ENCODE measurements around the gene ABCA9.
A peak's percentile ranks its signal among the peaks of the same experiment; 100 is the strongest.
"Not testable (repeated sequence)": the region's sequence is repeated elsewhere in the genome, so short reads cannot be mapped to it uniquely, and the experiment has no call there.

Gene ABCA9

DNA sequence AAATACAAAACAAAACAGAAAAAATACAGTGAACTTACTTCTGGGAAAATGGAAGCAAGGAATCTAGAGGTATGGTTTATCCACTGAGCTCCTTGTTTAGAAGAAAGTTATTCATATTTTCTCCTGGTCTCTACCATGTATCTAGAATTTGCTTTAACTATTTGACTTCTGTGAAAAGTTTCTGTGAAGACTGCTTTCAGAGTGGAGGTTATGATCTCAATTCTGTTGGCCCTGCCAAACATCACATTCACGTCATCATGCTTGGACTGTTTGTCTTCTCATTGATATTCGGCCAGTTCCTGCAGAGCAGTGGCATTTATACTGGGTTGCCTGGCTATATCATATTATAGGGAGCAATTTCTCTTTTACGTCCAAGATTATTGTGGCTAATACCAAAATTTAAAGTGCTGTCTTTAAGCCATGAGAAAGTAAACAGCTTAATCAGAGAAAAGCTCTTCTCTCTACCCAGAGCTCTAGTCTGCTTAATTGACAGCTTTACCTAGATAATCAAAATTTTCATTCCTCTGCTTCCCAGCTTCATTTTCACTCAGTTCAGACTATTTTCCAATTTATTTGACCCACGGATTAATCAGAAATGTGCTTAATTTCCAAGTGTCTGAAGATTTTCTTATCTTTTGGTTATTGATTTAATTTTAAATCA lies 105.4 kb downstream of the ABCA9 start, which contains the start of gene ABCA8:
TSS of gene ABCA8 (minus strand) at position 212 of the 661 bp plus-strand sequence. CDS start 13,358 bp downstream, outside the sequence.
- DNase-seq (ENCODE audit: low spot score), result peak; percentile 87

DNA sequence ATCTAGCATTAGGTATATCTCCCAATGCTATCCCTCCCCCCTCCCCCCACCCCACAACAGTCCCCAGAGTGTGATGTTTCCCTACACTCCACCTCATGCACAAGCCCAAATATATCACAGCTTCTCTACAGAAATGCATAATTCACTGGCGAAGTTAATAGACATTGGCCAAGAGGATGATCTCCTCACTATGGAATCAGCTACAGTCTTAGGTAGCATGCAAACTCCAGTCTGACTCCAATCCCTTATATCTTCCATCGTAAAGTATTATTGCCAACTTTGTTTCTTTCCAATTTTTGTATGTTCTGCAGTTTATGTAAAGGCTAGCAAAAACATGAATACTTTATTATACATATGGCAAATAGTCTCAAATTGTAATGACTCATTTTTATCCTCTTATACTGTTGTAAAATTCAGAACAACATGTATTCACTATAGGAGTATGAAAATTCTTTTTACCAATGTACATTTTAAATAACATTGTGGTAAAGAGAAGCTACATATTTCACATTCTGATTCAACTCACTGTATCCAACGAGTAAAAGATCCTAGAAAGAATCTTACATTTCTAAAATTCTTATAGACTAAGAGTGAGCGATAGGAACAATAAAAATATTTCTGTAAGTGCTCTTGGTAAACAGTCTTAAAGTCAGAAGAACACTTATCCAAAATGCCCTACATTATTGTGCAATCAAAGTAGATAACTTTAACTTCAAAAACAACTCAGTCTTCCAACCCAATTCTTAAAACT lies 106.4 kb downstream of the ABCA9 start:
- DNase-seq (ENCODE audit: low spot score), result no peak

DNA sequence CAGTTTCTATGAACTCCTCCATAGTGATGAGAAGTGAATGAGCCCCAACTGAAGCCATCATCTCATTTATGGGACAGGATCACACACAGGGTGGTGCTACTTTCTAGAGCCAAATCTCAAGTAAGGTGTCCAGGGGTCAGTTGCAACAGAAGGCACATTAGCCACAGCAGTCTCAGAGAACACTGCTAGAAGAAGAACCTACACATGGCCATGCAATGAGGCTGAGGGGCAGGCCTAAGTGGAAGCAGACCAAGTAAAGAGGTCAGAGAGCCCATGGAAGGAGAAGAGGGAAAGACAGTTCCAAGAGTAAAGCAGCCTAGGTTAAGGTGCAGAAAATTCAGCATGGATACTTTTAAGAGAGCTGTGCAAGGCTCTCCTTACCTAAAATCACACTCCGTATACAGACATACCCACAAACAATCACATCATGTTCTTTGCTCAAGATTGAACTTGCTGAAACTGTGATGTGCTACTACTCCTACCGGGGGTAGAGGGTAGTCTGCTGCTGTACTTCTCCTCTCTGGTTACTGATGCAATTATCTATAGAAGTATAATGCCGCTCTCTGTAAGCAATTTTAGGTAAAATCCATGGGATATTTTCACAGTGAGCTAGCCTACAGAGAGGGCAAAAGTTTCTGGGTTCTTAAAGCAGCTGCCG lies 107.3 kb downstream of the ABCA9 start:
- DNase-seq (ENCODE audit: low spot score), result no peak

DNA sequence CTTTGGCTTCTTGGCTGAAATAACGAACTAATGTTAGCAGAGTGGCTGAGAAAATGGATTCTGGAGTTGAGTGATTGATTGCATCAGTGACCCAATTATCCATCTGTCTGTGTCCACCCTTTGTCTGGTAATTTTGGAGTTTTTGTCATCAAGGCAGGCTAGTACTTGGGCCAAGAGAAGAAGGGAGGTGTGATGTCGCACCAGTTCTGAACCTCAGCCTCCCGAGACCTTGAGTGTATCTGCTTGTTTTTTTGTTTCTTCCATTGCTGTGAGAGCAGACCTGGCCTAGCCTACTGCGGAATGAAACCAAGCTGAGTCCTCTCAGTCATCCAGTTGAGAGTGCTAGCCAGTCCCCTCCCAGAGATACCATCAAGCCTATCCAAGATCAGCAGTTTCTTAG lies 110.0 kb downstream of the ABCA9 start:
- no peak for DNase-seq (ENCODE audit: low spot score)

DNA sequence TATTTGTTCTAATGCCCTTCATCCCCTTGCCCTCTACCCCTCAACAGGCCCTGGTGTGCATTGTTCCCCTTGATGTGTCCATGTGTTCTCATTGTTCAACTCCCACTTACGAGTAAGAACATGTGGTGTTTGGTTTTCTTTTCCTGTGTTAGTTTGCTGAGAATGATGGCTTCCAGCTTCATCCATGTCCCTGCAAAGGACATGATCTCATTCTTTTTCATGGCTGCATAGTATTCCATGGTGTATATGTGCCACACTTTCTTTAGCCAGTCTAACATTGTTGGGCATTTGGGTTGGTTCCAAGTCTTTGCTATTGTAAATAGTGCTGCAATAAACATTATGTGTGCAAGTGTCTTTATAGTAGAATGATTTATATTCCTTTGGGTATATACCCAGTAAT lies 112.9 kb downstream of the ABCA9 start:
- not testable (repeated sequence) for DNase-seq (ENCODE audit: low spot score)

DNA sequence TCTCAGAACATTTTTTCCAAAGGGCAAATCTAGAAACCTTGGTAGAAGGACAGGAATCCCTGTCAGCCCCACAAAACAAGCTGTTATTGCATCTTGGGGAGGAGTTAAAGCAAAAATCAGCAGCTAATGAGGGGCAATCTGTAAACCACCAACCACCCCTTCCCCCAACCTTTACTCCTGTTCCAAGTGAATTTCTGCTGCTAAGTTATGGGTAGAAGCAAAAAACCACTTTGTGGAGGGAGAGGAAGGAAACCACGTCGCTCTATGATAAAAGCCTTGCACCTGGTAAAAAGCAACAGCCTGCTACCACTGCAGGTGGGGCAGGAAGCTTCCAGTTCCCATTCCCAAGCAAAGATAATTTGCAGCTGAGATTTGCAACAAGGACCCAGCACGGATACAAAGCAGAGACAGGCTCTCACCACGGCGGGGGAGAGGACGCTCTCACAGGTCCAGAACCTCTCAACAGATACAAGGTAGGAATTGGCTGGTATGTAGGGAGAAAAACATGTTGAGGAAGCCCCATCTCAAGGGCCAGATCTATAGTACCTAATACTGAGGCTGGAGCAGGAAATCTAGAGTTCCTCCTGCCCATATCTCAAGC lies 116.2 kb downstream of the ABCA9 start:
- no peak for DNase-seq (ENCODE audit: low spot score)

DNA sequence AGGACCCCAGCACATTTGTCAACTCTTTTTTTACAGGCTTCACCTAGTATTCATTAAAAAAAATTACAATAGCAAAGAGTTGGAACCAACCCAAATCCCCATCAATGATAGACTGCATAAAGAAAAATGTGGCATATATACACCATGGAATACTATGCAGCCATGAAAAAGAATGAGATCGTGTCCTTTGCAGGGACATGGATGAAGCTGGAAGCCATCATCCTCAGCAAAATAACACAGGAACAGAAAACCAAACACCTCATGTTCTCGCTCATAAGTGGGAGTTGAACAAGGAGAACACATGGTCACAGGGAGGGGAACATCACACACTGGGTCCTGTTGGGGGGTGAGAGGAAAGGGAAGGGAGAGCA lies 116.9 kb downstream of the ABCA9 start:
- not testable (repeated sequence) for DNase-seq (ENCODE audit: low spot score)

DNA sequence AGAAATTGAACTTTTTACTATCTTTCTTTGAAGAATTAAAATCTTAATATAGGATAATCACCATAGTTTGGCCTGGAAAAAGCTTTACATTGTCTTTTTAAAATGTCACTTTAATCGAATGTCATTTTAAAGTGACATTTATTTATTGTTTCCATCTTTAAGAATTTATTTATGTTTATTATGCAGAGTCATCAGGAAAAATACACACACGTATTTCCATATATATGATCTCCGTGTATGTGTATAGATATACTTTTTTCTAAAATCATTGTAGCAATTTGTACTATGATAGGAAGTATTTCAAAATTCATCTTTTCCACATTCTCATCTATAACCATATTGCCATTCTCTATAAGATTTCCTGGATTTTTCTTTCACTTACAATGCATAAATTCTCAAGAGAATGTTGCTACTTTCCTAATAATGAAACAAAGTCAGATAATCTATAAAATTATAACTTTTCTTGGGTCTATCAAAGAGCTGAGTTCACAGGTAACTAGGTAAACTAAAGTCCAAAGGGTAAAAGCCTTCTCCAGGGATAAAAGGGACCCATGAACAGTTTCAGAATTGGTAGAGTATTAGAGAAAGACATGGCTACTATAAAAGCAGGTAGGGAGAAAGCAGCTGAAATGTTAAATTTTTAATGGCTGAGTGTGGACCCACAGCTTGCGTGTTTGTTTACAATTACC lies 117.5 kb downstream of the ABCA9 start:
- DNase-seq (ENCODE audit: low spot score), result no peak

DNA sequence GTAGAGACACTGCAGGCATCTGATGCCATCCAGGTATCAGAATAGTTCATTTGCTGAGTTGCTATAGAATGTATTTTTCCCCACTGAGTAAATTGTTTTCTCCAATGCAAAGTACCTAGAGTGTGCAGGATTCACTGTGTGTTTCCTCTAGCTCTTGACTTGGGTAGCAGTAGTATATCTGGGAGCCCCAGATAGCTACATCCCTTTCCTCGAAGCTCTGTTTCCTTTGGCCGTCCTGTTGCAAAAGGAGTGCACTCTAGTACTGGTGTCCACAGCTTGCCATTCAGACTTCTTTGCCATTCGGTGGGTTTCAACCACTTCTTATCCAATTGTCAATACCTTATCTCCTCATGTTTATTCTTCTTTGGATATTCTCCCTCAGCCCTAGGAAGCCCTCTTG lies 118.3 kb downstream of the ABCA9 start:
- DNase-seq (ENCODE audit: low spot score), result no peak

DNA sequence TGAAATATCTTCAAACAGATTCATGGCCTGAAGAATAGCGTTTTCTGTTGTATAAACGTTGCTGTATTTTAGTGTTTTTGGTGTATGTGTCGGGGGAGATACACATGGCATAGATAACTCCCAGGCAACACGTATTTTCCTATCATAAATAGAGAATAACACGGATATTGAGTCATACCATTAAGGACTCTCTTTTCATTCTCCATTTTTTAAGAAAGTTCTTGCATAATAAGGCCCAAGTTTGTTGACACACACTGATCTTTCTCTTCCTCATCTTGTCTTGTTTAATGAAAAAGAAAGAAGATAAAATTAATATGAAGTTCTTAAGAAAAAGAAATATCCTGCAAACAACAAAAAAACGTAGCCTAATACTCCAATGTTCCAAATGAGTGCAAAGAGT lies 119.0 kb downstream of the ABCA9 start:
- DNase-seq (ENCODE audit: low spot score), result no peak

DNA sequence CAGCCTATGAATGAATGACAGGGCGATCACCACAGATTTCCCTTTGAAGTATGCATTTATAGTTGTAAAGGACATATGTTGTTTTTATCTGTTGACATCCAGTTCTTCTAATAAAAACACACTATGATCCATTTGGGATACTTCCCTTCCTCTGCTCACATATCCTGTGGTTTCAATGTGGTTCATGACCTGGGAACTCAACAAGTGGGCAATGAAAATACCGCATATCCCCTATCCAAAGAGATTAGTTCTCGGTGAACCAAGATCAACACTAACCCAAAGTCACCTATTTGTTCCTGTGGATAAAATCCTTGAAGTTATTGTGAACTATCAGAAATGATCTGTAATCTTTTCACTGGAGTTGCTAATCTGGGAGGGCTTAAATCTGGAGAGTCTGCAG lies 121.5 kb downstream of the ABCA9 start:
- no peak for DNase-seq (ENCODE audit: low spot score)

DNA sequence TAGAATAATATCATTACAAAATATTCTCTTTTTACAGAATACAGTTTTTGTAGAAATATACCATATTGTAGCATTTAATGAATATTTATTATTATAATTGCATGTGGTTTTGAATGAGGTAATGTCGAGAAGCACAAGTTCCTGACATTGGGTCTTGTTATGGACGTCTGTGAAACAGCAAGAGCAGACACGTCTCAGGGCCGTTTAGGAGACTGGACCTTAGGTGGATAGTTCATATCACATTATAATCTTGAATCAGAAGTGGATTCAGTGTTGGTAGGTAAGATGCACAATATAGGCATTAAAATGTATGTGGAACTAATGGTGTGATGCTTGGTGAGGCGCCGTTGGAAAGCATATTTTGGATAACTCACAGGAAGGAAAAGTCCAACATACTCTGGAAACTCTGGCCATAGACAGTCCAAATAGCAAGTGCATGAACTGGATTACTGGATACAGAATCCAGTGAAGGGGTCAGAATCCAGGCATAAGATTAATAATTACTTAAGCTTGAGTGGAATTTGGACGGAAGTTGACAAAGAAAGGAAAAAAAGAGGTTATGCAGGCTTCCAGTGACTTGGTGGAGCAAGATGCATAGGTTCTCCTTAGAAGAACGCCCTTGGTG lies 122.7 kb downstream of the ABCA9 start:
- DNase-seq (ENCODE audit: low spot score), result no peak

DNA sequence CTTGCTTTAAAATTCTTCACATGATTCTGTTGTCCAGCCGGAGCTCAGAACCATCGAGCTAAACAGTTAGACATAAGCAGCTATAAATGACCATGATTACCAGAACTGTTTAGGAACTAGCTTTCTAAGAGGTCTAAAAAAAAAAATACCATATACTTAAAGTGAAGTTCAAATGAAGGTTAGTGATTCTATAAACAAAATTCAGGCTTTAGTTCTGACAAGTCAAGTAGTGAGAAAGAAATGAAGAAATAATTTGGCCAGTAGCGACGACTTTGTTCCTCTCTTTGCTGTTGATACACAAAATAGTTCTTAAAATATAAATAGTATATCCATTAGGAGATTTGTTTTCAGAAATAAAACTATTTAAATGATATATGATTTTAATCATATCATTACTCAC lies 133.2 kb downstream of the ABCA9 start:
- no peak for DNase-seq (ENCODE audit: low spot score)

DNA sequence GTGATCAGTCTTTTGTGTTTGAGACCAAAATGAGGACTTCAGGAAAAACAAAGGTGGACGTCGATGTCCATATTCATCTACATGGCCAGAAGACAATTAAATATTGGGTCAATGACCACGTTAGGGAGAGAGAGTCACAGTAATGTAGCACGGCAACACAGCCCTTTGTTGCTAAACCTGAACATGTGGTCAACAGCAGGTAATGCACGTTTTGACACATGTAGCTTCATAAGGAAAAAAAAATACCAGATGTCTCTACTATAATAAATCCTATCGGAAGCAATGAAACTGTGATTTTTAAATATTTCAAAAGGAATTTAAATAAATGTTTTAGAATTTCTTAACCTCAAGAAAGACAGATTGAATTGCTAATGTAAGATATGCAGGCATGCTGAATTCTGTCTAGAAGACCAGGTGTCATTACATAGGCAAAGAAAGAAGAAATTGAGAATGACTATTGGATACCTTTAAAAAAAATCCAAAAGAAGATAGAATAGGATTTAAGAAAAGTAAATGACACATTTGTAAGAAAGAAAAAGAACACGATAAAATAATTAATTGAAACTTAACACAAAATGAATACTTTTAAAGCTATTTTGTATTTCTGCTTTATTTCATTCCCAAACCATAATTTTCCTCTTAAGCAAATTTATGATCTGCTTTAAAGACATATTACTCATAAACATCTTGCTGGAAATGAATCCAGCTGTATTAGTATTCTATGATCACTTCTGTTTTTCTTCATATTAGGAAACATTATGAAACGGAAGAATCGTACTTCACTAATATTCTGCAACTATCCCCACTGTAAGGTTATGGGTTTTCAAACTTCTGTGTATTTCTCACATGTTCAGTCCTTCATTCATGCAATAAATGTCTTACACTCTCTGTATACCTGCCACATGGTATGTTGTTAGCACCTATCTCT lies 135.7 kb downstream of the ABCA9 start:
- no peak for DNase-seq (ENCODE audit: low spot score)
